PC-3 (cell line): ENCODE measurements around the gene IL16.

Source experiments
- EZH2 ChIP-seq: fragments of 300-600 bp; sonication (generic); IDR thresholded peaks from one replicate; pipeline ENCODE4 v1.6.1; 2017; ENCODE audit warnings: antibody characterized with exemption, mild to moderate bottlenecking, low read length; ENCODE audit not compliant: unreplicated experiment
- EZH2phosphoT487 ChIP-seq: fragments of 300-600 bp; sonication (generic); IDR thresholded peaks from 2 replicates; pipeline ENCODE4 v1.6.1; 2018; ENCODE audit warnings: mild to moderate bottlenecking, antibody characterized with exemption, low read length, borderline replicate concordance
- TF ChIP-seq, protein P1 (sequence below): fragments of 300-600 bp; sonication (generic); conservative IDR thresholded peaks from 2 replicates; pipeline ENCODE4 v1.5.1; 2017; ENCODE audit warnings: antibody characterized with exemption, low read depth, mild to moderate bottlenecking, low read length

DNA sequence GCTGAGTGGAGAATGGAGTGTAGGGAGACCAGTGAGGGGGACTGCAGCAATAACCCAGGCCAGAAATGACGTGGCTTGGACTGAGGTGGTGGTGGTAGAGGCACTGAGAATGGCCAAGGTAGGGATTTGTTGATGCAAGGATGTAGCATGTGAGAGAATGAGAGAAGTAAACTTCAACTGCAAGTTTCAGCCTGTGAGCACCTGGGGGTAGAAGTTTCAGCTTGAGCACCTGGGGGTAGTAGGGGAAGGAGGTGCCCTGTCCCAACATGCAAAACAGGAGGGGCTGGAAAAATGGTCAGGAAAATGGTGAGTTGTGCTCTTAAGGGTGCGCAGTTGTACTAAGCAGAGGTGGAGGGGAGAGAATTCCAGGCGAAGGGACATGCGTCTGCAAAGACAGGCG is 31.0 kb downstream of the IL16 start:
- TF ChIP-seq, protein P1, sequence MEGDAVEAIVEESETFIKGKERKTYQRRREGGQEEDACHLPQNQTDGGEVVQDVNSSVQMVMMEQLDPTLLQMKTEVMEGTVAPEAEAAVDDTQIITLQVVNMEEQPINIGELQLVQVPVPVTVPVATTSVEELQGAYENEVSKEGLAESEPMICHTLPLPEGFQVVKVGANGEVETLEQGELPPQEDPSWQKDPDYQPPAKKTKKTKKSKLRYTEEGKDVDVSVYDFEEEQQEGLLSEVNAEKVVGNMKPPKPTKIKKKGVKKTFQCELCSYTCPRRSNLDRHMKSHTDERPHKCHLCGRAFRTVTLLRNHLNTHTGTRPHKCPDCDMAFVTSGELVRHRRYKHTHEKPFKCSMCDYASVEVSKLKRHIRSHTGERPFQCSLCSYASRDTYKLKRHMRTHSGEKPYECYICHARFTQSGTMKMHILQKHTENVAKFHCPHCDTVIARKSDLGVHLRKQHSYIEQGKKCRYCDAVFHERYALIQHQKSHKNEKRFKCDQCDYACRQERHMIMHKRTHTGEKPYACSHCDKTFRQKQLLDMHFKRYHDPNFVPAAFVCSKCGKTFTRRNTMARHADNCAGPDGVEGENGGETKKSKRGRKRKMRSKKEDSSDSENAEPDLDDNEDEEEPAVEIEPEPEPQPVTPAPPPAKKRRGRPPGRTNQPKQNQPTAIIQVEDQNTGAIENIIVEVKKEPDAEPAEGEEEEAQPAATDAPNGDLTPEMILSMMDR, result no peak
- no peak for TF ChIP-seq EZH2
- no peak for TF ChIP-seq EZH2phosphoT487
